GM04503 (cell line): ENCODE measurements around the gene RUNX2.

Source experiments
- DNase-seq: peaks from one replicate; pipeline ENCODE4 v3.0.0-alpha.2; 2012; ENCODE audit warnings: low read depth

Gene RUNX2

GRCh38 chr6:45433533-45434380 lies 105.6 kb downstream of the RUNX2 start:
- DNase-seq = no peak

DNA sequence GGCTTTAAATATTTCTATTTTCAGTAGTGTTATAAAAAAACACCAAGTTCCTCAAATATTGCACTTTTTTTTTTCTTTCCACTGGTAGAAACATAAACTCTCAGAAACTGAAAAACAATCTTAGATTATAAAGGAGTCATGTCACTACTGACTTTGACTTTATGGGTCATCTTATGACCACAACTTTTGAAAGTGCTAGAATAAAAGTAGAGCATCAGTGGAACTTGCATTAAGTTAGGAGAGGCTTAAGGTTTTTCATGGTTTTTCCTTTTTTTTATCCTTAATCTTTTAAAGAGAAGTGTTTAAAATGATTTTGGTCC lies 106.2 kb downstream of the RUNX2 start:
- no peak for DNase-seq

- no peak for DNase-seq
Observed at GRCh38 chr6:45436544-45437438, 108.7 kb downstream of the RUNX2 start.

- DNase-seq = no peak
Observed at GRCh38 chr6:45437439-45437815, 109.3 kb downstream of the RUNX2 start.

DNA sequence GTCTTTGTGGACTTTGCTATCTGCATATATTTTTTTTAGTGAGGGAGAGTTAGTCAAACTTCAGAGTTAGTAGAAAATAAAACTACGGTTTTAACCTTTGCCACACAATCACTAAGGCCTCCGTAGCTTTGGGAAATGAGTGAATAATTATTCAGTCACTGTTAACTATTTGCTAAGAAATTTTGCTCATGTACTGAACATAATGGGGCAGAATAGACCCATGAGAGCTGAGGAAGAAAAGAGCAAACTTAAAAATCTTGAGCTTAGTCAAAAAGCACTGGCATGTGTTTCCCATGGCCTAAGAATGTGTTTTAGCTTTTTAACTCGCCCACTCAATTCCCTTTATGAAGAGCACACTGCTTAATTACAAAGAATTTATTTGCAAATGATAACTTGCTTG lies 110.0 kb downstream of the RUNX2 start:
- no peak for DNase-seq

DNA sequence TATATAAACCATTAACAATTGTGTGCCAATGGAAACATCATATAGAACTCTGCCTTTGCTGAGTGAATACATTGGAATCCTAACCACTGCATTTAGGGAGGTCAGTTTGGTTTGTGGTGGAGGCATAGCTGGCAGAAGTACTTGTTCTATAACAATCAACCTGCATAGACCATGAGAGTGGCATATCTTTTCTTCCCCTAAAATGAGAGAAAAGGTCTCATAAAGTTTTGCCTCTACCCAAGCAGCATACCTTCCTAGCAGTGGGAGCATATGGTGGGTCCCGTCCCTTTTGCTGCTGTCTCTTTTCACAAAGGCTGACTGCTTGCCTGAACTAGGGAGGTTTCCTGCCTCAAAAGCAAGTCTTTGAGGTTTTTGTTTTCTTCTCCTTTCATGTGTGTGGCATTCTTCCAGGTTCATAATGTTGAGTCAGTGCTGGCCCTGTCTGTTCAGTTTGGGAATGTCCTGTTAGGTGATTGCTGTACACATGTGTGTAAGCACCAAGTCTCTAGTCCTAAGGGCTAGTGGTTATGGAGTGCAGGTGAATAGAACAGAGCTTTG lies 110.8 kb downstream of the RUNX2 start:
- DNase-seq = no peak

GRCh38 chr6:45439459-45439858 lies 111.3 kb downstream of the RUNX2 start:
- no peak for DNase-seq

- no peak for DNase-seq
Observed at GRCh38 chr6:45439861-45440388, 111.8 kb downstream of the RUNX2 start.

DNA sequence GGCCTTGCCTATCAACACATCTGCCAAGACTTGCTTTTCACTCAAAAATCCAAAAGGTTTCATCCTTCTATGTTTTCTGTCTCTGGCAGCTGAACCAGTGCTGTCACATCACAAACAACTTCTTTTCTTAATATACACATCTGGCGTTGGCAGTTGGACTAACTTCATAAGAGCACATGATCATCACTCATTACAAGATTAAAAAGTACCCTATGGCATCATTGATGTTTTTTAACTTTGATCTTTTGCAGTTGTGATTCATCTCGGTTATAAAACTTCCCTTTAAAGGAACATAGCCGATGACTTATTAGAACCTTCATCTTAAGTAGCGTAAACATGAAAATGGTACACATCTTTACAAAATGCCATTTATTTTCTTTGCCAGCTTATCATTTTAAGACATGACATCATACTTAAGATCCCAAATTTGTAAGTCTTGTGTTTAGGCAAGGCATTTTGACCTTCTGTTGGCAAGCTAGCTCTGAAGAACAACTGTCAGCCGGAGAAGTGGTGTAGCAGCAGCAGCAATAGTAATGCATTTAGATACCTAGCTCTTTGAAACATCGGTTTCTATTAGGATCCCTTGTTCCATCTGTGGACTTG lies 113.8 kb downstream of the RUNX2 start:
- DNase-seq = no peak

- DNase-seq = no peak
Observed at GRCh38 chr6:45442716-45443115, 114.6 kb downstream of the RUNX2 start.

- no peak for DNase-seq
Observed at GRCh38 chr6:45445364-45445748, 117.2 kb downstream of the RUNX2 start.

DNA sequence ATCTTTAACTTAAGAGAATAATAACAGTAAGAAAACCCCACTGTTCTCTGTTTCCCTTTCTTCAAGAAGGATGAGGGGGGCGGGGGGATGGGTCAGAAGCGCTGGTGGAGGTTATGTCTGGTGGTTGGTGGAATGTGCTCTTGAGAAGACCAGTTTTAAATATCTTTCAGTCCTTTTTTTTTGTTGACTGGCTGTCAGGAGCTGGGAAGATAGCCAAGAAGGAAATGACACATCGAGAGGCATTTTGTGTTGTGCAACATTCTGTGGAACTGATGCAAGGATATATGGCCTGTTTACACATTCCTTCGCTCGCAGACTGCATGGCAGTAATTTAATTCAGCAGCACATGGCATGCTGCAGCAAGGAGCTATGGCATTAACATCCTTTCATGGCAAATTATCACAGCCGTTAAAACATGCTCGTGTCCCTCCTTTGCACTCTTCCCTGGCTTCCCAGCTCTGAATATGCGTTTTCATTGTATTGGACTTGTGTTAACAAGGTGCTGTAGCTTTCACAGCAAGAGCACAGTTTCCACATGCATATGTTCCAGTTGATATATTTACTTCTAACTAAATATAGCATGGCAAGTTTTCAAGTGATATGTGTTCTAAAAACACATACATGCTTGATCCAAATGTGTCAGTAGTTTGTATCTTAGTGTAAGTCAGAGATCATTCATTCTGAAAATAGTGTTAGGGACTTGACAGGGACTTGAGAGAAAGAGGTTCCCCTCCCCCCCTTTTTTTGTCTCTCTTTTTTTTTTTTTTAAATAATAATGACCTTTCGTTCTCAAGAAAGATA lies 117.8 kb downstream of the RUNX2 start:
- DNase-seq = peak; percentile 97

GRCh38 chr6:45447005-45447404 lies 118.9 kb downstream of the RUNX2 start:
- no peak for DNase-seq

- no peak for DNase-seq
Observed at GRCh38 chr6:45447716-45448115, 119.6 kb downstream of the RUNX2 start.

DNA sequence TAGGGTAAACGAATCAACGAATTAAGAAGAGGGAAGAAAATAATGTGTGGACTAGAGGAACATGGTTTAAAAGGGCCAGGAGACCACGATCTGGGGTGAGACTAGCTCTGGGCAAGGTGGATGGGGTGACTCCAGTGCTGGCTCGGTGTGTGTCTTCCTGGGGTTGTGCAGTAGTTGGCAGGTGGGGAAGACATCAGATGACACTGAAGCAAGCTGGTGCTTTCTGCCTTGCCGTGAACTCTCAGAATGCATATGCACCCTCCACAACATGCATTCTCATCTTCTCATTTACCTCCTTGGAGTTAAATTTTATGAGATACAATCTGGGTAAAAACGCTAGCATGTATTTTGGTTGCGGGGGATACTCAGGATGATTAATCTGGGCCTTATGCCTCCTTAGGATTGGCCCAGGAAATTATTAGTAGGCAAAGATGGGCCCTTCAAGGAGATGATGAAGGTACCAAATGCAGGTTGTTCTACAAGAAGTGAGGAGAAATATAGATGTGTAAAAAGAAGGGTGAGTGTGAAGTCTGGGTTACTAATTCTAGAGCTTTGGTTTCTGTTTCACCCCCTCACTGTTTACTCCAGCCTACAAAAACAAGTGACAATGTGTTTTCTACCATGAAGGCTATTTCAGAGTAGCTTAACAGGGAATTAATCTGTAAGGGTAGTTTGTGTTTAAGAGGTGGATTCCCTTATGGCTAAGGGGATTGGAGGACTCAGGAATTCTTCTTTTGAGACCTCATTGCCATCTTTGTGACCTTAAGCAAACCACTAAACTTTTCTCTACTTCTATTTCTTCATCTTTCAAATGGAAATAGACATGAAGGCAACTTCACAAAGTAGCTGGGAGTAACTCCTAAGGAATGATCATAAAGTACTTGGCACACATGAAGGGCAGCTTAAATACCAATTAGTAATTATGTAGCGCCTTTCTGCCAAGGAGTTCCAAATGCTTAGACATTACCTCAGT lies 120.6 kb downstream of the RUNX2 start:
- peak; percentile 76 for DNase-seq

GRCh38 chr6:45450132-45450531 lies 122.0 kb downstream of the RUNX2 start:
- DNase-seq = no peak

DNA sequence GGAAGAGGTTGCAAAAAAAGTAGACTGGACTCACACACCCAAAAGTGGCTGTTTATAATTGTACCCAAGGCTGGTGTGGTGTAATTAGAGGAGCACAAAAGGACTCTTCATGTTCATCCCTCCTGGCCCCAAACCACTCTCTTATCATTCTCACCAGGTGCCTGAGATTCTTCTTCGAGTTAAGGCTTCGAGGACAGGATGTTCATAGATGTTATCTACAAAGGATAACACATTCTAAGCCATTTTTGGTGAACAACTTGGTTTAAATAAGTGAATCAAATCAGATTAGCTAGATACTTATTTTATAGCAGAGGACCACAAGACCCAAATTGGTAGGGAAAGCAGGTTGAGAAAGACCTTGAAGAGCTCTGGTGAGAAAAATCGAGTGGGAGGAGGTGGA lies 122.7 kb downstream of the RUNX2 start:
- DNase-seq = no peak

DNA sequence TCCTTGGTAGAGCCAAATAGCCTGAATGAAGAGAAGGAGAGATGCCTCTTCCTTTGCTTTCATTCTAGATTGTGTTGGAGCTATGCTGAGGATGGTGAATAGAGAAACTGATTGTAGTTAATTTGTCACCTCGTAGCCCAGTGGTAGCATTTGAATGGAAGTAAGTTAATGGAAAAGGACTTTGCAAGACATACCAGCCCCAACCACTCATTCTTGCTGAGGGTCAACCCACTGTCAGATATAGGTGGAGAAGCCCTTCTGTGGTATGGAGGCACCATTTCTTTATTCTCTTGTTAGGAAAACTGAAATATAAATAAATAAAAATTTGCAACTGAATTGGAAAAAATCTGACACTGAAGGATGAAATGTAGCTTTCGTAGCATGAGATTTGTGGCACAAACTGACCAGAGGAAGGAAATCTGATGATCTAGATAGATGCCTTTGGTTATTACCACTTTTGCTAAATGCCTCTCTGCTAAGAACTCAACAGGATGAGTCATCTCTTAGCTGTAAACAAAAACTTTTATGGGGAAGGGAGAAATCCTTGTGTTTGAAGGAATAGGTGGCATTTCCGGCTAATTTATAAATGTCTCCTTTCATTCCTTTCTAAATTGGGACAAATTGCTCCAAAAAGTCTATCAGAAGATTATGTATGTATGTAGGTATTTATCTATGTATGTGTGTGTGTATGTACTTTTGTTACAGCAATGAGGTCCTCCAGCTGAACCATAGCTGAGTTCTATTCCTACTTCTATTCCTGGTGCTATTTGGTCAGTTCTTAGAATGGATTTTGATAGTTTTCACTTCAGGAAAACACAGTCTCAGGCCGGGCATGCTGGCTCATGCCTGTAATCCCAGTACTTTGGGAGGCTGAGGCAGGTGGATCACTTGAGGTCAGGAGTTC lies 126.1 kb downstream of the RUNX2 start:
- DNase-seq = peak; percentile 66

- DNase-seq = no peak
Observed at GRCh38 chr6:45455408-45455807, 127.3 kb downstream of the RUNX2 start.
